Measurements from ENCODE around the gene PCYT2.
A peak's percentile ranks its signal among the peaks of the same experiment; 100 is the strongest.

DNA sequence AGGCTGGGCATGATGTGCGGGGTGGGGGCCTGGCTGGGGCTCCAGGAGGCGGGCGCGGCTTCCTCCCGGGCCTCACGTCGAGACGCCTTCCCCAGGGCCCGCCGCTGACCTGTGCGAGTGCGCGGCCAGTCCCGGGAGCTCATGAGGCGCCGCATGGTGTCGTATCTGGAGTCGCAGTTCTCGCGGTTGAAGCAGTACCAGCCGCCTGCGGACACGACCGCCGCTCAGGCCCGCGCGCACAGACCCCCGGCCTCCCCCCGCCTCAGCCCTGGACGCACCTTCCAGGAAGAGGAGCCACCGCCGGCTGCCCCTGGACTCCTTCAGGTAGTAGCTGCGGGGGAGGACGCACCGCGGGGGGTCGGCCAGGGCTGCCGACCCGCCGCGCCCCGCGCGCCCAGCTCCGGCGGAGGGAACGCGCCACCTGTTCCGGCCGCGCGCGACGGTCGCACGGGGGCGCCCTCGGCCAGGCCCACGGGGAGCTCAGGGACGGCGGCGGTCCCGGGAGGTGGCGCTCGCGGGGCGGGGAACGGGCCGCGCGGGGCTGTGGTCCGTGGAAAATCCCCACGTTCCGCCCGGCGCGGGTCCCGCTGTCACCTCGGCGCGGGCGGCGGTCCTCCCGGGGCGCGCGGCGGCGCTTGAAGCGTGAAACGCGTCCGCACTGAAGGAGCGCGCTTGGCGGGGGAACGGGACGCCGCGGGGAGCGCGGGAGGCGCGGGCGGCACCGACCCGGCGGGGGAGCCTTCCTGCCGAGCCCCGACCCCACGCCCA is 48.3 kb upstream of the PCYT2 start:
- TF ChIP-seq, protein P1, sequence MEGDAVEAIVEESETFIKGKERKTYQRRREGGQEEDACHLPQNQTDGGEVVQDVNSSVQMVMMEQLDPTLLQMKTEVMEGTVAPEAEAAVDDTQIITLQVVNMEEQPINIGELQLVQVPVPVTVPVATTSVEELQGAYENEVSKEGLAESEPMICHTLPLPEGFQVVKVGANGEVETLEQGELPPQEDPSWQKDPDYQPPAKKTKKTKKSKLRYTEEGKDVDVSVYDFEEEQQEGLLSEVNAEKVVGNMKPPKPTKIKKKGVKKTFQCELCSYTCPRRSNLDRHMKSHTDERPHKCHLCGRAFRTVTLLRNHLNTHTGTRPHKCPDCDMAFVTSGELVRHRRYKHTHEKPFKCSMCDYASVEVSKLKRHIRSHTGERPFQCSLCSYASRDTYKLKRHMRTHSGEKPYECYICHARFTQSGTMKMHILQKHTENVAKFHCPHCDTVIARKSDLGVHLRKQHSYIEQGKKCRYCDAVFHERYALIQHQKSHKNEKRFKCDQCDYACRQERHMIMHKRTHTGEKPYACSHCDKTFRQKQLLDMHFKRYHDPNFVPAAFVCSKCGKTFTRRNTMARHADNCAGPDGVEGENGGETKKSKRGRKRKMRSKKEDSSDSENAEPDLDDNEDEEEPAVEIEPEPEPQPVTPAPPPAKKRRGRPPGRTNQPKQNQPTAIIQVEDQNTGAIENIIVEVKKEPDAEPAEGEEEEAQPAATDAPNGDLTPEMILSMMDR (IDR thresholded peaks at IDR 0.05), result peak in 4 of 5 experiments; percentile 45 to 79 (median 56)
- TF ChIP-seq POLR2A (IDR thresholded peaks at IDR 0.05), result no peak
- no peak for TF ChIP-seq POLR2AphosphoS5 (IDR thresholded peaks at IDR 0.05)
